Stimulated activated CD8-positive, alpha-beta memory T cell treated with anti-CD3 and anti-CD28 coated beads, Interleukin-15, amount 100 ng/mL, for 48 hours (primary cell): Measurements from ENCODE around the gene SLC17A5.
"Not testable (repeated sequence)": the region's sequence is repeated elsewhere in the genome, so short reads cannot be mapped to it uniquely, and the experiment has no call there.

Source experiments
- DNase-seq, 2 donors: peaks; one replicate each; pipeline ENCODE4 v3.0.0-alpha.2; 2020; ENCODE audit warnings: low read depth in 2 of 2

Gene SLC17A5

DNA sequence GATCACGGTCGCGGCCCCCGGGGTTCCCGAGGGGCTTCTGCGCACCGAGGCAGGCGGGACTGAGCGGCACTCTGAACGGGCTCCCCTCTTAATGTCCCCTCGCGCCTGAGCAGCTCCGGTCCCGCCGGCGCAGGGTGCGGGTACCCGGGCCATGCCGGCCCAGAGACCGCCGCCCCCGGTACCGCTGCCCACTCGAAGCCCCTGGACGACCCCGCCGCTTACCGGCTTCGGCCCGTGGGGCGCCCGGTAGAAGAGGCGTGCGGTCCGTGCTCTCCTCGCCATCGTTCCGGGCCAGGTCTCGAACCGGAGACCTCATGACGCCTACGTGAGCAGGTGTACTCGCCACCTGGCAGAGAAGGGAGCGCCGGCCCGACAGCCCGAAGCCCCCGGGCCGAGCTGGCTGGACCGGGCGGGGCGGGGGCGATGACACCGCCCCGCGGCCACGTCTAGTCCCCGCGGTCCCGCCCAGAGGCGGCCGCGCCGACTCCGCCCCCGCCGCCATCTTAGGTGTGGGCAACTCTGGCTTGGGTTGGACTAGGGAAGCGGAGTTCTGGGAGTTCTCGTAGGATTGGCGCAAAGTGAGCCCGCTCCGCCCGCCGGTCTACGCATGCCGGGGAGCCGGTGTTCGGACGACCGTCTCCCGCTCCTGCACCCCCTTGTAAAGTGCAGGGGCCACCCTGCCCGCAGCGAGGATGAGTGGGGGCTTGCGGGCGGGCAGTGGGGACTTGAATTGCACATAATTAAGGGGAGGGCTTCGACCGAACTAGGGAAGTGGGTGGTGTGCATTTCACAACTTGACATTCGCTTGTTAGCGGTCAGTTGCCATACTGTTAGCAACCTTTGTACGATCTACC, at the start of gene SLC17A5:
SLC17A5 (minus strand) TSS at position 422 of the 854 bp plus-strand sequence; CDS start at position 316, 106 bp downstream.
- DNase-seq: peak; percentile 85 to 86

DNA sequence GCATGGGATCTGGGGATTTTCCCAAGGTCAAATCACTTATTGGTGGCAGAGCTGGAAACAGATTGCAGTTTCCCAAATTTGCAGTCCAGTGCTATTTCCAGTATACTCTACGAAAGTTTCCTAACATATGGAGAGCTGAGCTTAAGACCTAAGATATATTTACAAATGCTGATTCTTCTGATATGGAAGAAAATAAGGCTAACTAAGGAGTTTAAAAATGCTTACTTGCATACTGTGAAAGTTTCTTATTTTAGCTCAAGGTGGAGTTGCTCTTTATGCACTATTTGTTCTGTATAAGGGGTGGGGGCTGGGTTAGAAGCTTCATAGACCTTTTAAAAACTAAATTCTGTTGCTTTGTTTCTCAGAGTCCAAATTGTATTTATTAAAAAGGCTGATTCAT, 49.7 kb upstream of the SLC17A5 start:
- DNase-seq: no peak

DNA sequence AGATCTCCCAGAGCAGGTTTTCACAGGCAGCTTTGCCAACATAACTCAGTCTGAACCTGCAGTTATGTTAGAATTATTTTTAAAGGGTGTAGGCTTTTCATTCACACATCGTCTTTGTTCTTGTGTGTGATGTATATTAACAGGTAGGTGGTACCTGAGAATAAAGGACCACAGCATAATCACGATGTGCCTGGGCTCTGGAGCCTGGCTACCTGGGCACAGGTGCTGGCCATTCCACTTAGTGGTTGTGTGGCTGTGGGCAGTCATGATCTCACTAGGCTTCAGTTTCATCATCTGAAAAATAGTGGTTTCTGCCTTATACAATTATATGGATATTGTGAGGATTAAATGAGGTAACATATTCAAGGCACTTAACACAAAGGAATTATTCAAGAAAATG, 48.7 kb upstream of the SLC17A5 start:
- no peak for DNase-seq

GRCh38 chr6:73699676-73700459, 46.1 kb upstream of the SLC17A5 start:
- no peak for DNase-seq

- no peak for DNase-seq
Observed at GRCh38 chr6:73696966-73697655, 43.3 kb upstream of the SLC17A5 start.

GRCh38 chr6:73695619-73696421, 42.0 kb upstream of the SLC17A5 start, which contains the start of gene CD109:
Gene CD109, plus strand, starts transcription at chr6:73696203. Its CDS starts 13 bp downstream, at chr6:73696216.
- DNase-seq: peak; percentile 57 to 59

DNA sequence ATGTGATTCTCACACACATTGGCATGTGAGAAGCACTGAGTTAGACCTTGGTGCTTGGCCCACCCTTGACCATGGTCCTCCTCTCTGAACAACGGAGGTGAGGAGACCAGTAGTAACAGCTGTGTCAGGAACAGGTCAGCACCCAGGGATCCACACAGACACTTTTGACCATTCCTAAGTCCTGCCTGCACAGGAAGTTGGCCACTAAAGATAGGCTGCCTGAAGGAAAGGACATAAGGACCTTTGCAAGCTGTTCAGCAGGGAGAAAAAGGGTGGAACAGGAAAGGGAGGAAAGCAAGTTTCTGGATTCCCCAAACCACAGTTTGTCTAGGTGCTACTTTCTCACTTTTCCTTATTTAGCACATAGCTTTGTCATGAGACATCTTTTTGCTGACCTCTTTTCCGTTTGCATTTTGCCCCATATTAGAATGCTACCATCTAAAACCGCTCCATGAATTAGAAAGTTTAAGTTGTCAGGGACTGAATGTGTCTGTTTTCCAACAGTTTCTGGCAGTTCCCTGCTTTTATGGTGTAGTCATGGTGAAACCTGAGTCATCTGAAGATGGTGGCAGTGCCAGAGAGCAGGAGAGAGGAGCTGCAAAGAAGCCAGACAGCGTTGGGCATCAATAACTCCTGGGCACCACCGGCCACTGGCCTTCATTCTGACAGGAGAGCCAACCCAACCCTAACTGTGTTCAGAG, 41.1 kb upstream of the SLC17A5 start:
- no peak for DNase-seq

GRCh38 chr6:73691512-73691911, 37.7 kb upstream of the SLC17A5 start:
- DNase-seq: peak in 1 of 2 donors; percentile 12

- no peak for DNase-seq
Observed at GRCh38 chr6:73690056-73690455, 36.3 kb upstream of the SLC17A5 start.

DNA sequence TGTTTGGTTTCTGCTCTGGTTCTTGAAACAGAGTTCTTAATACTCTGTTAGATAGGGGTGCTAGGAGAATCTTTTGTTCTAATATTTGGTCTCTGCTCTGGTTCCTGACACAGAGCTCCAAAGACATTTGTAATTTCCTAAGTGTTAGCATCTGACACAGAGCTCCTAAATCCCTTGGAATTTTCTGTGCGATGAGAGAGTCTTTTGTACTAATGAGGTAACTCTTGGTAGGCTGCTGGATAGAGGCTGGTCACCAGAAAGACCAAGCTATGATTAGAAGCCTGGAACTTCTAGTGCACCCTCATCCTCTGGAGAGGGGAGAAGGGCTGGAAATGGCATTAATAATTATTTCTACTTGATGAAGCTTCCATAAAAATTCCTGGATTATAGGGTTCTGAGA, 34.6 kb upstream of the SLC17A5 start:
- no peak for DNase-seq

DNA sequence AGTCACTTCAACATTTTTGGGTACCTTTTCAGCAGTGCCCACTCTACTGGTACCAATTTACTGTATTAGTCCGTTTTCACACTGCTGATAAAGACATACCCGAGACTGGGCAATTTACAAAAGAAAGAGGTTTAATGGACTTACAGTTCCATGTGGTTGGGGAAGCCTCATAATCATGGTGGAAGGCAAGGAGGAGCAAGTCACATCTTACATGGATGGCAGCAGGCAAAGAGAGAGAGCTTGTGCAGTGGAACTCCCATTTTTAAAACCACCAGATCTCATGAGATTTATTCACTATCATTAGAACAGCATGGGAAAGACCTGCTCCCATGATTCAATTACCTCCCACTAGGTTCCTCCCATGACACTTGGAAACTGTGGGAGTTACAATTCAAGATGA, 29.8 kb upstream of the SLC17A5 start:
- not testable (repeated sequence) for DNase-seq

DNA sequence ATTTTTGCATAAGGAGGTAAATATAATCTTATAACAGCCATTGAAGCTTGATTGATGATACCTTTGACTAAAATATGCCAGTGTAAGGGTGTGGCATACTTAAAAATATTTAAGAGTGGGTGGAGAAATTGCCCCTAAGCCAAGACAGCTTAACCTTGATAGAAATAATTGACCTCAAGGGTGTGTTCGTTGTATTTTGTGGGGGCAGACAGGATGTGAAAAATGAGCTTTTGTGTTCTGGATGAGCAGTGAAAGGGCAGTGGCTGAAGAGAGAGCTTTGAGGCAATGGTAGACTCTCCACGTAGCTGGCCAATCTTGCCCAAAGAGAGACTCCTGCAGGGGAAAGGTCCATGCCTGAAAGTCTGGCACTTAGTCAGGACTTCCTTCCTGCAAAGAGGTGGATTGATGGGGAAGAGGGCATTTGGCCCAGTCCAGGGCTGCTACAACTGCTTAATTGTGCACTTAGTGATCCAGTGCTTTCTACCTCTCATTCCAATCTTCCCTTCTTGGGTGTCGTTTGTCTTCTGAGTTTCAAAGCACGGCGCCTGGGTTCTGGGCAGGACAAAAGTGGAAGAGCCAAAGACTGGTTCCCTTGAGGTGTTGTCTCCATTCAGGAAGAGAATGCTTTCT, 26.6 kb upstream of the SLC17A5 start:
- DNase-seq: no peak

DNA sequence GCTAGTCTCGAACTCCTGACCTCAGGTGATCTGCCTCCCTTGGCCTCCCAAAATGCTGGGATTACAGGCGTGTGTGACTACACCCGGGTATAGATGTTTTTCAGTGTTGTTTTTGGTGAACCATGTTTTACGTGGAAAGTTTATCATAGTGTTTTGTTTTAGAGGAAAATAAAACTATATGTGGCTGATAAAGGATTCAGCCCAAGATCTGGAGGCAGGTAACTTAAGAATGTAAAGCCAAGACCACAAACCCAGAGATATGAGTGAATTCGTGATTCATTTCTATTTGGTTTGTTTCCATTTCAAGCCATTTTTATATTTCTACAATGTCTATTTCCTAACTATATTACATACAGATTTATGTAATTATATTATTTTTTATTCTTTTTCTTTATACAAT, 26.1 kb upstream of the SLC17A5 start:
- DNase-seq: not testable (repeated sequence)

GRCh38 chr6:73679009-73679408, 25.2 kb upstream of the SLC17A5 start:
- no peak for DNase-seq

GRCh38 chr6:73675466-73676098, 21.8 kb upstream of the SLC17A5 start:
- peak; percentile 22 to 48 for DNase-seq

GRCh38 chr6:73671911-73672685, 18.3 kb upstream of the SLC17A5 start:
- DNase-seq: no peak

DNA sequence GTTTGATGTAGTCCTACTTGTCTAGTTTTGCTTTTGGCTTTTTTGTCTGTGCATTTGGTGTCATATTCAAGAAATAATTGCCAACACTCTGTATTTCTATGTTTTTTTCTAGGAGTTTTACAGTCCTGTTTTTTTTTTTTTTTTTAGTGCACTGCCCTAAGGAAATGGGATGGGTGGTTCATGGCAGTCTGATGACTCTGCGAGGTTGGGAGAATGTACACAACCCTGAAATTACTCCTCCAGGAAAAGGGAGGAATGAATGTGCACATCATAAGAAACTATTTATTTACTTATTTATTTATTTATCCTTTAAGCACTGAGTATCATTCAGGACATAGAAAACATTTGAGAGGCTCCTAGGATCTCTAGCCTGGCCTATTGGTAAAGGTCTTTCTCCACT, 15.2 kb upstream of the SLC17A5 start:
- DNase-seq: no peak

DNA sequence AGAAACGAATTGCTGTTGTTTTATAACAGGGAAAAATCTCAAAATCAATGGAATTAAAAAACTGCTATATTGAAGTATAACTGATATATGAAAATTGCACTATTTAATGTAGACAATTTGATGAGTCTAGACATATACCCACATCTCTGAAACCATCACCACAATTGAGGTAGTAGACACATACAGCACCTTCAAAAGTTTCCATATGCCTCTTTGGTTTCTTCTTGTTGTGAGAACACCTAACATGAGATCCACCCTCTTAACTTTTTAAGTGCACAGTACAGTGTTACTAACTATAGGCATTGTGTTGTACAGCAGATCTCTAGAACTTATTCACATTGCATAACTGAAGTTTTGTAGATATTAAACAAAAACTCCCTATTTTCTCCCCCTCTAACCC, 14.0 kb upstream of the SLC17A5 start:
- no peak for DNase-seq

DNA sequence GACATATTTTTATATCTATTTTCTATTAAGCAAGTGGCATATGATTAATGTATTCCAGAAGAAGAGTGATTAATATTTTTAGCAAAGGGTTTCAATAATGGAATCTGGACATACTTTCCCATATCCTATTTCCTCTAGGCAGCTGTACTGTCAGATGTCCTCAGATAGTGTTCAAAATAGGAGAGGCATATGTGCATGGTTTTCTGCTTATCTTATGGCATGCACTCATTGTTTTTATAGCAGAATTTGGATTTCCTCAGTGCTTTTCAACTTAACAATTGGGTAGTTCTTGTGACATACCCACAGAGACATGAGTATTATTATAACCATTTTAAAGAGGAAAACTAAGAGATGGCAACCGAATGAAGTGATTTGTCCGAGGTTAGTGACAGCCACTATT, 12.6 kb upstream of the SLC17A5 start:
- no peak for DNase-seq
